GM12878 (cell line): ENCODE data around the gene LGALS1. TPM values are rescaled to one million over a fixed set of nuclear protein-coding genes. Genes with fewer than 3 reads are reported as not detected.

Experiments
- ATAC-seq: fragments of 200-7000 bp; cut with Tn5 transposase; 3 replicates; pipeline ENCODE4 v1.9.1; 2020; ENCODE audit warnings: mild to moderate bottlenecking, moderate library complexity
- BruUV-seq: library from RNA; stranded (reverse); fragments of 400-500 nt; replicated peaks from 2 replicates; lab custom pipeline; 2021; lab: Mats Ljungman, UMichigan
- CTCF ChIA-PET: fragments of 300-600 bp; sonication (Branson Sonifier 250); formaldehyde crosslinking; extraction: SDS; loops from one replicate; lab custom pipeline; 2021; ENCODE audit warnings: inconsistent platforms; lab: Yijun Ruan, JAX
- POLR2A ChIA-PET: fragments of 350-600 bp; formaldehyde crosslinking; extraction: SDS; loops from one replicate; lab custom pipeline; 2021; ENCODE audit warnings: inconsistent platforms; lab: Charles Lee
- RAD21 ChIA-PET: fragments of 300-600 bp; sonication (Branson Sonifier 250); formaldehyde crosslinking; loops from one replicate; lab custom pipeline; 2023; ENCODE audit warnings: antibody characterized with exemption; ENCODE audit not compliant: unreplicated experiment; lab: Charles Lee
- SMC1A ChIA-PET: fragments of 300-600 bp; sonication (Branson Sonifier 250); formaldehyde crosslinking; loops from one replicate; lab custom pipeline; 2023; ENCODE audit not compliant: unreplicated experiment, uncharacterized antibody; lab: Charles Lee
- DNase-seq: peaks from one replicate; pipeline ENCODE4 v3.0.0-alpha.2; 2011; ENCODE audit warnings: low read depth, low spot score
- FAIRE-seq: peaks from 3 replicates; lab custom pipeline; 2011; peaks lifted over from hg19 to GRCh38; lab: Jason Lieb, UNC
- H2AFZ ChIP-seq: 2 replicates; pipeline ENCODE4 v1.6.0; 2011; ENCODE audit warnings: low read depth, low read length, control low read depth; ENCODE audit not compliant: control insufficient read depth
- H3K27ac ChIP-seq: 2 replicates; pipeline ENCODE4 v1.5.1; 2011; ENCODE audit warnings: control low read depth; ENCODE audit not compliant: control insufficient read depth, insufficient read depth
- H3K27me3 ChIP-seq, 2 experiments: replicated peaks in 1 of 2; 2 replicates each; pipeline versions ENCODE4 v1.6.0 to v1.6.1; 2011; ENCODE audit warnings: low read length in 1 of 2; ENCODE audit not compliant: control insufficient read depth in 2 of 2, insufficient read depth in 2 of 2
- H3K36me3 ChIP-seq, 2 experiments: 2 replicates each; pipeline ENCODE4 v1.5.1; 2011; ENCODE audit warnings: low read length in 1 of 2; ENCODE audit not compliant: control insufficient read depth in 2 of 2, insufficient read depth in 2 of 2
- H3K4me1 ChIP-seq: 2 replicates; pipeline ENCODE4 v1.6.1; 2011; ENCODE audit warnings: mild to moderate bottlenecking, low read length, moderate library complexity, mixed read lengths; ENCODE audit not compliant: control insufficient read depth, insufficient read depth
- H3K4me2 ChIP-seq: 2 replicates; pipeline ENCODE4 v1.6.0; 2011; ENCODE audit warnings: control low read depth; ENCODE audit not compliant: control insufficient read depth, insufficient read depth
- H3K4me3 ChIP-seq: fragments of 200-600 bp; sonication (generic); 2 replicates; pipeline ENCODE4 v1.5.1; 2016
- H3K79me2 ChIP-seq: 2 replicates; pipeline ENCODE4 v1.6.0; 2011; ENCODE audit warnings: low read length; ENCODE audit not compliant: control insufficient read depth, insufficient read depth
- H3K9ac ChIP-seq: 2 replicates; pipeline ENCODE4 v1.8.0; 2011; ENCODE audit warnings: low read length, control low read depth, mixed read lengths; ENCODE audit not compliant: control insufficient read depth, insufficient read depth
- H3K9me3 ChIP-seq: replicated peaks from 3 replicates; pipeline ENCODE4 v1.5.1; 2011; ENCODE audit warnings: mild to moderate bottlenecking, low read length; ENCODE audit not compliant: control insufficient read depth, insufficient read depth
- H4K20me1 ChIP-seq: 2 replicates; pipeline ENCODE4 v1.6.0; 2011; ENCODE audit not compliant: control insufficient read depth, insufficient read depth
- GATAD2B ChIP-seq: fragments of 450-650 bp; conservative IDR thresholded peaks from 2 replicates; pipeline ENCODE4 v1.6.1; 2017; ENCODE audit warnings: low read depth, mild to moderate bottlenecking, moderate library complexity
- TARDBP ChIP-seq: IDR thresholded peaks from 2 replicates; pipeline ENCODE4 v1.6.1; 2016; ENCODE audit warnings: borderline replicate concordance
- ZZZ3 ChIP-seq: IDR thresholded peaks from 2 replicates; pipeline ENCODE4 v1.6.1; 2011; ENCODE audit warnings: low read depth; ENCODE audit not compliant: control insufficient read depth, insufficient read length
- WGBS: methylation state at CpG from one replicate; pipeline ENCODE4 v1.1.6; 2016; ENCODE audit warnings: low lambda C conversion rate; ENCODE audit not compliant: insufficient replicate concordance, insufficient coverage; ENCODE audit errors: missing lambda C conversion rate; 5-methylcytosine and 5-hydroxymethylcytosine counted together
- in situ Hi-C: fragments of 300-500 bp; cut with MboI; formaldehyde crosslinking; loops from 9 replicates; pipeline ENCODE4 v1.14.3; 2018; ENCODE audit warnings: mixed read lengths
- intact Hi-C: fragments of 100-400 bp; cut with micrococcal nuclease; formaldehyde crosslinking; loops from one replicate; pipeline ENCODE4 v1.14.2; 2022; ENCODE audit not compliant: unreplicated experiment
- polyA plus RNA-seq, 11 experiments: library from polyadenylated mRNA; depleted of rRNA in 4 of 11; unstranded in 6 of 11; stranded (reverse) in 5 of 11; fragments of >200 nt; fragmentation: Nextera tagmentation in 4 of 11; fragmentation: Illumina TruSeq in 1 of 11; extraction: Ambion mirVana in 4 of 11; extraction: Trizol in 1 of 11; gene quantifications; 1 replicate in 1 of 11; 2 replicates in 10 of 11; pipeline versions ENCODE4 v1.2.1 to v1.2.3, GENCODE V29; 2011 to 2016; ENCODE audit warnings: inconsistent platforms in 2 of 11, missing spikeins in 2 of 11, low read depth in 1 of 11
- total RNA-seq, 4 experiments: library from RNA; depleted of rRNA in 3 of 4; stranded (reverse); fragments of >200 nt in 3 of 4; fragmentation: Illumina TruSeq in 1 of 4; extraction: Trizol in 1 of 4; gene quantifications; 2 replicates each; pipeline versions ENCODE4 v1.2.1 to v1.2.3, GENCODE V29; 2013 to 2021
- TF ChIP-seq, protein P1 (sequence below): fragments of 450-650 bp; IDR thresholded peaks from 2 replicates; pipeline ENCODE4 v1.6.1; 2016; ENCODE audit warnings: mild to moderate bottlenecking, moderate library complexity, borderline replicate concordance

The LGALS1 gene
- total and polyA plus RNA-seq, 10 of the 15 experiments (the other 5 are each of a cell fraction or from before 2014, with no cell fraction given): 312 to 1,889 (median 706) TPM

DNA sequence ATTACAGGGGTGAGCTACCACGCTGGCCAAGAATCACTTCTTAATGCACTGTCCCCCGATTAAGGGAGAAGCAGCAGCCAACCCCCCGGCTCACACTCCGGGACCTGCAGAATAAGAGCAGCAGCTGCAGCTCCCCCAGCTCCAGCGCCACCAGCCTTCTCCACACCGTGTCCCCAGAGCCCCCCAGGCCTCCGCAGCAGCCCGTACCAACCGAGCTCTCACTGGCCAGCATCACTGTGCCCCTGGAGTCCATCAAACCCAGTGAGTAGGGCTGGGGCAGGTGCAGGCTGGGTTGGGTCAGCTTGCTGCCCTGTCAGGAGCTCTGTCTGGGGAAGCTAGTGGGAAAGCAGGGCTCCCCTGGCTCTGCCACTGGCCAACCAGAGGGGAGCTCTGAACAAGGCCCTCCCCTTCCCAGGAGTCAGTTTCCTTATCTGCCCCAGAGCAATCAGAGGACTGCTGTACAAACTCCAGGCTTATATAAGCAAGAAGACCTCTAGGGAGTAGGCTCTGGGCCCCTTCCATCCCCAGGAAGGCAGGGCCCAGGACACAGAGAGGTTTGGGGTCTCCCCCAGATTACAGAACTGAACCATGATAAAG, 44.5 kb upstream of the LGALS1 start:
- Histone ChIP-seq H3K9ac (no peak overlapping the region), H3K9me3 (no peaks in the 10 kb centered on the region), H3K36me3 (peaks cover 5 to 10% of the 10 kb centered on the region in 2 experiments; a peak in 3 of 4 replicates), H3K4me1 (peaks cover 62% of the 10 kb centered on the region), H3K27me3 (no peaks in the 10 kb centered on the region), H3K27ac (no peak overlapping the region), H4K20me1 (no peaks in the 10 kb centered on the region), H3K4me3 (no peak overlapping the region), H3K4me2 (no peak overlapping the region), H3K79me2 (no peaks in the 10 kb centered on the region), H2AFZ (no peak overlapping the region)
- no TSS peak for BruUV-seq
- DNase-seq (no peak), ATAC-seq (no peak), FAIRE-seq (no peak)
- TF ChIP-seq TARDBP: no peak
- TF ChIP-seq, protein P1, sequence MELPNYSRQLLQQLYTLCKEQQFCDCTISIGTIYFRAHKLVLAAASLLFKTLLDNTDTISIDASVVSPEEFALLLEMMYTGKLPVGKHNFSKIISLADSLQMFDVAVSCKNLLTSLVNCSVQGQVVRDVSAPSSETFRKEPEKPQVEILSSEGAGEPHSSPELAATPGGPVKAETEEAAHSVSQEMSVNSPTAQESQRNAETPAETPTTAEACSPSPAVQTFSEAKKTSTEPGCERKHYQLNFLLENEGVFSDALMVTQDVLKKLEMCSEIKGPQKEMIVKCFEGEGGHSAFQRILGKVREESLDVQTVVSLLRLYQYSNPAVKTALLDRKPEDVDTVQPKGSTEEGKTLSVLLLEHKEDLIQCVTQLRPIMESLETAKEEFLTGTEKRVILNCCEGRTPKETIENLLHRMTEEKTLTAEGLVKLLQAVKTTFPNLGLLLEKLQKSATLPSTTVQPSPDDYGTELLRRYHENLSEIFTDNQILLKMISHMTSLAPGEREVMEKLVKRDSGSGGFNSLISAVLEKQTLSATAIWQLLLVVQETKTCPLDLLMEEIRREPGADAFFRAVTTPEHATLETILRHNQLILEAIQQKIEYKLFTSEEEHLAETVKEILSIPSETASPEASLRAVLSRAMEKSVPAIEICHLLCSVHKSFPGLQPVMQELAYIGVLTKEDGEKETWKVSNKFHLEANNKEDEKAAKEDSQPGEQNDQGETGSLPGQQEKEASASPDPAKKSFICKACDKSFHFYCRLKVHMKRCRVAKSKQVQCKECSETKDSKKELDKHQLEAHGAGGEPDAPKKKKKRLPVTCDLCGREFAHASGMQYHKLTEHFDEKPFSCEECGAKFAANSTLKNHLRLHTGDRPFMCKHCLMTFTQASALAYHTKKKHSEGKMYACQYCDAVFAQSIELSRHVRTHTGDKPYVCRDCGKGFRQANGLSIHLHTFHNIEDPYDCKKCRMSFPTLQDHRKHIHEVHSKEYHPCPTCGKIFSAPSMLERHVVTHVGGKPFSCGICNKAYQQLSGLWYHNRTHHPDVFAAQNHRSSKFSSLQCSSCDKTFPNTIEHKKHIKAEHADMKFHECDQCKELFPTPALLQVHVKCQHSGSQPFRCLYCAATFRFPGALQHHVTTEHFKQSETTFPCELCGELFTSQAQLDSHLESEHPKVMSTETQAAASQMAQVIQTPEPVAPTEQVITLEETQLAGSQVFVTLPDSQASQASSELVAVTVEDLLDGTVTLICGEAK: no peak
- no peak for TF ChIP-seq GATAD2B
- no peak for TF ChIP-seq ZZZ3
- intact Hi-C loops (no loop called here), in situ Hi-C loops (no loop called here)
- ChIA-PET POLR2A (interaction anchor here (0.9 to 8.2 kb wide), 3 partner anchors 9 to 27 kb away, joined by 4 to 67 read pairs (median 5); partner anchors contain the start of genes GGA1 and PDXP), RAD21 (interaction anchor here (0.5 to 4.0 kb wide), 5 partner anchors 9 to 67 kb away, joined by 3 to 38 read pairs (median 4); partner anchors contain the start of genes GGA1 and SH3BP1), CTCF (interaction anchor here (6.1 to 15.9 kb wide), 3 partner anchors 12 to 48 kb away, joined by 95 to 396 read pairs (median 146); partner anchors contain the start of genes GGA1, LGALS1 and NOL12), SMC1A (interaction anchor here (0.5 to 4.1 kb wide), 5 partner anchors 9 to 27 kb away, joined by 3 to 27 read pairs (median 4); partner anchors contain the start of genes GGA1 and PDXP)
- over 99% methylated on average over 9 of the region's 9 CpGs for WGBS
